Hepatocyte (in vitro differentiated cells): ENCODE results near the gene MATCAP1. TPM values are rescaled to one million over a fixed set of nuclear protein-coding genes. Genes with fewer than 3 reads are reported as not detected.
A peak's percentile ranks its signal among the peaks of the same experiment; 100 is the strongest.

Experiments
- DNase-seq: peaks from one replicate; pipeline ENCODE4 v3.0.0-alpha.2; 2016; ENCODE audit warnings: low spot score
- H2AFZ ChIP-seq: fragments of 200-600 bp; sonication (generic); 2 replicates; pipeline ENCODE4 v1.6.0; 2016; ENCODE audit warnings: antibody characterized with exemption, mild to moderate bottlenecking
- H3K27ac ChIP-seq: fragments of 200-600 bp; sonication (generic); 2 replicates; pipeline ENCODE4 v1.5.1; 2016; ENCODE audit warnings: mild to moderate bottlenecking
- H3K27me3 ChIP-seq: fragments of 200-600 bp; sonication (generic); 2 replicates; pipeline ENCODE4 v1.6.1; 2016
- H3K36me3 ChIP-seq: fragments of 200-600 bp; sonication (generic); replicated peaks from 2 replicates; pipeline ENCODE4 v1.5.1; 2016; ENCODE audit warnings: low read depth; ENCODE audit not compliant: insufficient read depth
- H3K4me1 ChIP-seq: fragments of 200-600 bp; sonication (generic); 2 replicates; pipeline ENCODE4 v1.5.1; 2016; ENCODE audit warnings: mild to moderate bottlenecking, moderate library complexity; ENCODE audit not compliant: insufficient read depth
- H3K4me2 ChIP-seq: fragments of 200-600 bp; sonication (generic); 2 replicates; pipeline ENCODE4 v1.6.0; 2016
- H3K4me3 ChIP-seq: fragments of 200-600 bp; sonication (generic); 2 replicates; pipeline ENCODE4 v1.5.1; 2016; ENCODE audit warnings: mild to moderate bottlenecking
- H3K79me2 ChIP-seq: fragments of 200-600 bp; sonication (generic); 2 replicates; pipeline ENCODE4 v1.6.0; 2017; ENCODE audit warnings: mild to moderate bottlenecking
- H3K9me2 ChIP-seq: fragments of 200-600 bp; sonication (generic); replicated peaks from 2 replicates; pipeline ENCODE4 v1.6.0; 2017; ENCODE audit warnings: mild to moderate bottlenecking; ENCODE audit not compliant: insufficient read depth
- H3K9me3 ChIP-seq: fragments of 200-600 bp; sonication (generic); 2 replicates; pipeline ENCODE4 v1.5.1; 2016; ENCODE audit warnings: low read depth, mild to moderate bottlenecking
- H4K20me1 ChIP-seq: fragments of 200-600 bp; sonication (generic); 2 replicates; pipeline ENCODE4 v1.6.0; 2016; ENCODE audit warnings: mild to moderate bottlenecking; ENCODE audit not compliant: insufficient read depth, poor library complexity, severe bottlenecking
- CTCF ChIP-seq: fragments of 200-600 bp; sonication (generic); IDR thresholded peaks from 2 replicates; pipeline ENCODE4 v1.5.1; 2016; ENCODE audit warnings: antibody characterized with exemption, mild to moderate bottlenecking; ENCODE audit not compliant: poor library complexity
- EZH2 ChIP-seq: fragments of 200-600 bp; sonication (generic); IDR thresholded peaks from 2 replicates; pipeline ENCODE4 v1.6.1; 2016; ENCODE audit warnings: antibody characterized with exemption, mild to moderate bottlenecking, borderline replicate concordance
- EZH2phosphoT487 ChIP-seq: fragments of 200-600 bp; sonication (generic); IDR thresholded peaks from one replicate; pipeline ENCODE4 v1.6.1; 2018; ENCODE audit warnings: antibody characterized with exemption, mild to moderate bottlenecking, low read depth, moderate library complexity; ENCODE audit not compliant: unreplicated experiment, severe bottlenecking
- WGBS: methylation state at CpG from one replicate; pipeline ENCODE4 v1.1.6; 2016; ENCODE audit warnings: low lambda C conversion rate; ENCODE audit errors: missing lambda C conversion rate; 5-methylcytosine and 5-hydroxymethylcytosine counted together
- polyA plus RNA-seq: library from polyadenylated mRNA; unstranded; fragments of >200 nt; fragmentation: Nextera tagmentation; extraction: Ambion mirVana; gene quantifications from 2 replicates; pipeline ENCODE4 v1.2.1, GENCODE V29; 2016
- total RNA-seq: library from RNA; depleted of rRNA; stranded (reverse); fragments of >200 nt; gene quantifications from 2 replicates; pipeline ENCODE4 v1.2.3, GENCODE V29; 2014

Gene MATCAP1
- total and polyA plus RNA-seq, 2 experiments from 2014 or later: 22.3 to 25.4 TPM

- no peak for DNase-seq
- H3K4me2 ChIP-seq: peak overlapping the region; percentile 67
- peaks cover 10% of the 10 kb centered on the region for H3K4me1 ChIP-seq
- 37% methylated on average over 9 of the region's 9 CpGs for WGBS
- H3K4me3 ChIP-seq: no peak overlapping the region
- H3K27ac ChIP-seq: no peak overlapping the region
- H4K20me1 ChIP-seq: no peaks in the 10 kb centered on the region
- H3K79me2 ChIP-seq: peaks cover 22% of the 10 kb centered on the region
- H3K27me3 ChIP-seq: no peaks in the 10 kb centered on the region
- H3K9me2 ChIP-seq: no peaks in the 10 kb centered on the region
- H3K9me3 ChIP-seq: no peaks in the 10 kb centered on the region
- TF ChIP-seq CTCF (no peak), EZH2phosphoT487 (no peak), EZH2 (no peak)
- H3K36me3 ChIP-seq: no peaks in the 10 kb centered on the region
- no peak overlapping the region for H2AFZ ChIP-seq
Observed at GRCh38 chr16:67191411-67191994, 7.7 kb upstream of the MATCAP1 start.

- WGBS: 81% methylated on average over 13 of the region's 13 CpGs
- Histone ChIP-seq H3K4me1 (peaks cover 10% of the 10 kb centered on the region), H3K27me3 (no peaks in the 10 kb centered on the region), H3K36me3 (no peaks in the 10 kb centered on the region), H3K9me2 (no peaks in the 10 kb centered on the region), H3K4me2 (no peak overlapping the region), H3K9me3 (no peaks in the 10 kb centered on the region), H3K79me2 (peaks cover 22% of the 10 kb centered on the region), H3K27ac (no peak overlapping the region), H4K20me1 (no peaks in the 10 kb centered on the region), H2AFZ (no peak overlapping the region), H3K4me3 (no peak overlapping the region)
- TF ChIP-seq CTCF (no peak), EZH2phosphoT487 (no peak), EZH2 (no peak)
- DNase-seq: no peak
Observed at GRCh38 chr16:67190448-67191399, 7.0 kb upstream of the MATCAP1 start.

- H3K27me3 ChIP-seq: no peaks in the 10 kb centered on the region
- H3K9me3 ChIP-seq: no peaks in the 10 kb centered on the region
- no peaks in the 10 kb centered on the region for H3K36me3 ChIP-seq
- no peak for TF ChIP-seq EZH2
- TF ChIP-seq EZH2phosphoT487: no peak
- TF ChIP-seq CTCF: no peak
- H3K4me2 ChIP-seq: no peak within 1 kb of the TSS
- no peaks in the 10 kb centered on the region for H4K20me1 ChIP-seq
- WGBS: 55% methylated on average over 6 of the region's 6 CpGs
- H3K4me3 ChIP-seq: no peak within 1 kb of the TSS
- H3K9me2 ChIP-seq: no peaks in the 10 kb centered on the region
- DNase-seq: no peak
- no peak within 1 kb of the TSS for H2AFZ ChIP-seq
- H3K27ac ChIP-seq: no peak within 1 kb of the TSS
- H3K4me1 ChIP-seq: peaks cover 12% of the 10 kb centered on the region
- peaks cover 22% of the 10 kb centered on the region for H3K79me2 ChIP-seq
Observed at GRCh38 chr16:67190041-67190440, 6.3 kb upstream of the MATCAP1 start, which contains the start of gene EXOC3L1. TSS of gene EXOC3L1 (minus strand) at chr16:67190136. CDS start at chr16:67189676, 460 bp downstream.
